HCT116 (cell line): ENCODE data around the gene LTBP4.

ENCODE experiments used
- CTCF ChIP-seq, 3 experiments: fragments of 200-600 bp in 1 of 3; sonication (generic) in 1 of 3; IDR thresholded peaks in 2 of 3; conservative IDR thresholded peaks in 1 of 3; 2 replicates each; pipeline ENCODE4 v1.5.1; 2012 to 2017; ENCODE audit warnings: low read depth in 2 of 3, low read length in 2 of 3, antibody characterized with exemption in 1 of 3, borderline replicate concordance in 1 of 3, control low read depth in 1 of 3, mild to moderate bottlenecking in 1 of 3, mixed read lengths in 1 of 3, mixed run types in 1 of 3, moderate library complexity in 1 of 3; ENCODE audit not compliant: insufficient read depth in 1 of 3
- MAX ChIP-seq: IDR thresholded peaks from 2 replicates; pipeline ENCODE4 v1.6.1; 2012
- POLR2A ChIP-seq: IDR thresholded peaks from 2 replicates; pipeline ENCODE4 v1.7.0; 2011; ENCODE audit warnings: borderline replicate concordance; ENCODE audit not compliant: insufficient read depth, insufficient read length; ENCODE audit errors: extremely low read depth
- RAD21 ChIP-seq: IDR thresholded peaks from 2 replicates; pipeline ENCODE4 v1.6.1; 2012; ENCODE audit warnings: low read depth, mild to moderate bottlenecking
- SP1 ChIP-seq: IDR thresholded peaks from 2 replicates; pipeline ENCODE4 v1.6.1; 2012; ENCODE audit warnings: low read depth

GRCh38 chr19:40575326-40575725 lies 25.8 kb upstream of the LTBP4 start:
- TF ChIP-seq SP1 (no peak), RAD21 (no peak), CTCF (IDR thresholded peaks at IDR 0.05 in 2 of 3, conservative IDR thresholded peaks at IDR 0.05 in 1 of 3; ENCODE audit: borderline replicate concordance in 1 of 3, insufficient read depth in 1 of 3, low read depth in 2 of 3, low read length in 2 of 3) (no peak), MAX (no peak), POLR2A (no peak)
